H1 (cell line): Measurements from ENCODE around the gene KNDC1. TPM values are rescaled to one million over a fixed set of nuclear protein-coding genes. Genes with fewer than 3 reads are reported as not detected.

ENCODE experiments used
- CTCF ChIA-PET: fragments of 300-600 bp; sonication (Branson Sonifier 250); formaldehyde crosslinking; loops from one replicate; lab custom pipeline; 2021; ENCODE audit not compliant: partially characterized antibody; lab: Charles Lee
- POLR2A ChIA-PET: fragments of 300-600 bp; sonication (Branson Sonifier 250); formaldehyde crosslinking; loops from one replicate; lab custom pipeline; 2021; ENCODE audit warnings: inconsistent platforms; ENCODE audit not compliant: partially characterized antibody; lab: Charles Lee
- DNase-seq, 2 experiments: peaks; one replicate each; pipeline versions ENCODE4 v3.0.0 to v3.0.0-alpha.2; 2010 to 2022; ENCODE audit warnings: low spot score in 2 of 2, low read depth in 1 of 2, mixed read lengths in 1 of 2
- FAIRE-seq: peaks from 2 replicates; lab custom pipeline; 2011; peaks lifted over from hg19 to GRCh38; lab: Jason Lieb, UNC
- H2AFZ ChIP-seq: 2 replicates; pipeline ENCODE4 v1.8.1; 2012; ENCODE audit warnings: low read length, inconsistent platforms
- H2AK5ac ChIP-seq: 2 replicates; pipeline ENCODE4 v1.6.1; 2013; ENCODE audit warnings: low read depth, low read length
- H2BK120ac ChIP-seq: replicated peaks from 2 replicates; pipeline ENCODE3; 2013; ENCODE audit warnings: low read depth, low read length, inconsistent platforms
- H2BK12ac ChIP-seq: 2 replicates; pipeline ENCODE4 v1.6.1; 2013; ENCODE audit warnings: low read depth, low read length
- H2BK15ac ChIP-seq: 2 replicates; pipeline ENCODE4 v1.6.1; 2013; ENCODE audit warnings: low read length
- H2BK20ac ChIP-seq: 2 replicates; pipeline ENCODE4 v1.6.1; 2013; ENCODE audit warnings: low read length
- H2BK5ac ChIP-seq: 2 replicates; pipeline ENCODE4 v1.6.1; 2013; ENCODE audit warnings: low read depth, low read length
- H3K14ac ChIP-seq: 2 replicates; pipeline ENCODE4 v1.6.1; 2013; ENCODE audit warnings: inconsistent platforms; ENCODE audit not compliant: insufficient read length
- H3K18ac ChIP-seq: 2 replicates; pipeline ENCODE4 v1.6.1; 2013; ENCODE audit warnings: low read length; ENCODE audit errors: extremely low read depth
- H3K23ac ChIP-seq: 2 replicates; pipeline ENCODE4 v1.6.1; 2013; ENCODE audit warnings: inconsistent platforms; ENCODE audit not compliant: insufficient read length
- H3K23me2 ChIP-seq: 2 replicates; pipeline ENCODE4 v1.6.1; 2013; ENCODE audit warnings: low read depth, low read length
- H3K27ac ChIP-seq: 2 replicates; pipeline ENCODE4 v1.6.1; 2011; ENCODE audit warnings: low read depth, low read length, inconsistent platforms
- H3K27me3 ChIP-seq, 4 experiments: replicated peaks in 1 of 4; 1 replicate in 1 of 4; 2 replicates in 3 of 4; pipeline versions ENCODE4 v1.6.1 to v1.8.1; 2011 to 2013; ENCODE audit warnings: low read length in 3 of 4, mild to moderate bottlenecking in 3 of 4, inconsistent platforms in 2 of 4, mixed read lengths in 2 of 4, moderate library complexity in 1 of 4; ENCODE audit not compliant: control insufficient read depth in 3 of 4, insufficient read depth in 3 of 4; ENCODE audit errors: extremely low read depth in 1 of 4
- H3K36me3 ChIP-seq, 4 experiments: 2 replicates each; pipeline versions ENCODE4 v1.6.1 to v1.8.1; 2011 to 2013; ENCODE audit warnings: mild to moderate bottlenecking in 4 of 4, low read length in 3 of 4, moderate library complexity in 2 of 4, control low read depth in 1 of 4, inconsistent platforms in 1 of 4; ENCODE audit not compliant: insufficient read depth in 4 of 4, control insufficient read depth in 2 of 4
- H3K4ac ChIP-seq: replicated peaks from 2 replicates; pipeline ENCODE3; 2013; ENCODE audit warnings: low read length, low read depth, mixed read lengths, inconsistent platforms; ENCODE audit not compliant: insufficient read length
- H3K4me1 ChIP-seq, 4 experiments: replicated peaks in 1 of 4; 1 replicate in 1 of 4; 2 replicates in 3 of 4; pipeline versions ENCODE4 v1.6.1 to v1.8.1; 2011 to 2013; ENCODE audit warnings: low read length in 3 of 4, inconsistent platforms in 2 of 4, mixed read lengths in 1 of 4; ENCODE audit not compliant: insufficient read depth in 4 of 4, control insufficient read depth in 3 of 4
- H3K4me2 ChIP-seq, 2 experiments: 2 replicates each; pipeline versions ENCODE4 v1.6.1 to v1.8.1; 2011 to 2013; ENCODE audit warnings: low read depth in 2 of 2, low read length in 2 of 2, control low read depth in 1 of 2, inconsistent platforms in 1 of 2, mild to moderate bottlenecking in 1 of 2; ENCODE audit not compliant: insufficient read depth in 1 of 2
- H3K4me3 ChIP-seq, 4 experiments: fragments of 200-600, 300-600 bp in 1 of 4; sonication (generic), shearing (Covaris generic), sonication (Bioruptor Twin) in 1 of 4; 2 replicates each; pipeline versions ENCODE4 v1.5.1 to v1.8.1; 2011 to 2016; ENCODE audit warnings: low read length in 4 of 4, low read depth in 3 of 4, control low read depth in 2 of 4, inconsistent platforms in 2 of 4, mild to moderate bottlenecking in 2 of 4, mixed read lengths in 1 of 4, moderate library complexity in 1 of 4; ENCODE audit not compliant: insufficient read depth in 2 of 4; ENCODE audit errors: extremely low read depth in 1 of 4
- H3K56ac ChIP-seq: replicated peaks from 2 replicates; pipeline ENCODE3; 2013; ENCODE audit warnings: low read depth, mild to moderate bottlenecking, mixed read lengths, low read length, inconsistent platforms; ENCODE audit not compliant: insufficient read length
- H3K79me1 ChIP-seq: 2 replicates; pipeline ENCODE4 v1.6.1; 2013; ENCODE audit warnings: low read depth, low read length, control low read depth
- H3K79me2 ChIP-seq, 2 experiments: 2 replicates each; pipeline versions ENCODE4 v1.6.1 to v1.8.1; 2012 to 2013; ENCODE audit warnings: low read length in 2 of 2, mild to moderate bottlenecking in 2 of 2, inconsistent platforms in 1 of 2; ENCODE audit not compliant: insufficient read depth in 2 of 2, control insufficient read depth in 1 of 2
- H3K9ac ChIP-seq, 4 experiments: replicated peaks in 1 of 4; 1 replicate in 1 of 4; 2 replicates in 3 of 4; pipeline versions ENCODE4 v1.6.1 to v1.8.1; 2011 to 2013; ENCODE audit warnings: low read depth in 3 of 4, low read length in 3 of 4, control low read depth in 2 of 4, mild to moderate bottlenecking in 2 of 4, moderate library complexity in 2 of 4, inconsistent platforms in 1 of 4; ENCODE audit errors: extremely low read depth in 1 of 4
- H3K9me3 ChIP-seq, 2 experiments: 2 replicates each; pipeline versions ENCODE4 v1.6.1 to v1.8.1; 2012 to 2013; ENCODE audit warnings: mild to moderate bottlenecking in 2 of 2, moderate library complexity in 2 of 2, control low read depth in 1 of 2, inconsistent platforms in 1 of 2, low read depth in 1 of 2, low read length in 1 of 2, mixed read lengths in 1 of 2; ENCODE audit not compliant: insufficient read depth in 2 of 2
- H4K20me1 ChIP-seq, 2 experiments: replicated peaks in 1 of 2; 2 replicates each; pipeline versions ENCODE3 to v1.8.1; 2011 to 2013; ENCODE audit warnings: inconsistent platforms in 2 of 2, low read length in 2 of 2, mild to moderate bottlenecking in 1 of 2; ENCODE audit not compliant: insufficient read depth in 2 of 2, control insufficient read depth in 1 of 2
- H4K5ac ChIP-seq: 2 replicates; pipeline ENCODE4 v1.6.1; 2013; ENCODE audit warnings: low read length, low read depth, mixed read lengths, inconsistent platforms; ENCODE audit not compliant: insufficient read length
- H4K8ac ChIP-seq: 2 replicates; pipeline ENCODE4 v1.8.0; 2013; ENCODE audit warnings: mild to moderate bottlenecking, moderate library complexity, low read length, inconsistent platforms; ENCODE audit not compliant: insufficient read depth; ENCODE audit errors: extremely low read depth
- H4K91ac ChIP-seq: replicated peaks from 2 replicates; pipeline ENCODE3; 2013; ENCODE audit warnings: low read length, mixed read lengths, inconsistent platforms; ENCODE audit not compliant: insufficient read length
- PHF8 ChIP-seq: fragments of 200-600 bp; sonication (generic); conservative IDR thresholded peaks from 2 replicates; pipeline ENCODE4 v1.7.1; 2012; ENCODE audit warnings: low read depth, mild to moderate bottlenecking, inconsistent platforms, low read length, moderate library complexity
- SIX5 ChIP-seq: IDR thresholded peaks from 2 replicates; pipeline ENCODE4 v1.6.1; 2011; ENCODE audit warnings: mild to moderate bottlenecking, low read depth, low read length
- WGBS, 2 experiments: shearing (Covaris generic) in 1 of 2; methylation state at CpG; one replicate each; pipeline versions ENCODE4 v1.1.6 to v1.1.7; 2013 to 2015; ENCODE audit warnings: low lambda C conversion rate in 2 of 2, mixed read lengths in 2 of 2, inconsistent platforms in 1 of 2, low coverage in 1 of 2, missing lambda C conversion rate in 1 of 2; ENCODE audit not compliant: insufficient replicate concordance in 2 of 2, insufficient coverage in 1 of 2, insufficient read length in 1 of 2; ENCODE audit errors: extremely low coverage in 1 of 2, missing lambda C conversion rate in 1 of 2; 5-methylcytosine and 5-hydroxymethylcytosine counted together
- polyA plus RNA-seq, 7 experiments: library from polyadenylated mRNA; depleted of rRNA in 3 of 7; stranded (reverse) in 5 of 7; unstranded in 2 of 7; fragments of >200 nt in 5 of 7; fragments of 200-250 nt in 2 of 7; gene quantifications; 1 replicate in 5 of 7; 2 replicates in 1 of 7; 4 replicates in 1 of 7; pipeline versions ENCODE4 v1.2.1 to v1.2.3, GENCODE V29; 2011 to 2013; ENCODE audit warnings: missing spikeins in 2 of 7, mixed read lengths in 2 of 7
- total RNA-seq: library from RNA; stranded (reverse); fragmentation: NEBNext Ultra II Directional; extraction: Animal tissue kit (Norgen Biotek cat#: 25700); gene quantifications from 2 replicates; pipeline ENCODE4 v1.2.1, GENCODE V29; 2021

Gene KNDC1
- total and polyA plus RNA-seq, 2 of the 8 experiments (the other 6 are each of a cell fraction or from before 2014, with no cell fraction given): 7.5 to 16.7 TPM

GRCh38 chr10:133261726-133262325 is 101.8 kb downstream of the KNDC1 start:
- H3K9me3 ChIP-seq: no peaks in the 10 kb centered on the region
- H3K27ac ChIP-seq: no peak overlapping the region
- H4K5ac ChIP-seq: peak overlapping the region; percentile 75
- H2AFZ ChIP-seq: no peak overlapping the region
- no peak overlapping the region for H3K56ac ChIP-seq
- H3K4me1 ChIP-seq: peaks cover 0 to 20% (median 11%) of the 10 kb centered on the region in 4 experiments; a peak in 5 of 7 replicates
- peaks cover 7% of the 10 kb centered on the region; the same call in 1 of the 2 replicates for H3K23me2 ChIP-seq
- H4K8ac ChIP-seq: 0 out of 2 replicates have a peak overlapping the region, but pooled peaks have one; percentile 79
- H3K9ac ChIP-seq: peak overlapping the region in 1 of 4 experiments; percentile 83; a peak in 2 of 7 replicates
- H3K4me2 ChIP-seq: peak overlapping the region; percentile 72 to 94
- H3K14ac ChIP-seq: no peak overlapping the region
- H4K20me1 ChIP-seq: no peaks in the 10 kb centered on the region
- H2BK120ac ChIP-seq: no peak overlapping the region
- H4K91ac ChIP-seq: no peak overlapping the region
- H3K79me1 ChIP-seq: no peaks in the 10 kb centered on the region
- peaks cover 0 to 15% (median 8%) of the 10 kb centered on the region in 4 experiments; a peak in 6 of 7 replicates for H3K27me3 ChIP-seq
- peak overlapping the region; percentile 78 for H3K18ac ChIP-seq
- H2BK12ac ChIP-seq: no peak overlapping the region
- no peaks in the 10 kb centered on the region for H3K36me3 ChIP-seq
- DNase-seq (peak in 1 of 2 experiments; percentile 78), FAIRE-seq (no peak)
- H2BK15ac ChIP-seq: no peak overlapping the region
- no peak overlapping the region for H3K4ac ChIP-seq
- H3K79me2 ChIP-seq: no peaks in the 10 kb centered on the region
- TF ChIP-seq PHF8 (peak; percentile 63; the same call in 1 of the 2 replicates), SIX5 (no peak)
- peak overlapping the region; percentile 39 to 89 (median 58) for H3K4me3 ChIP-seq
- ChIA-PET CTCF (interaction anchor here (0.6 to 2.4 kb wide), 4 partner anchors 16 to 46 kb away, joined by 3 to 8 read pairs (median 4); no protein-coding TSS in a partner anchor), POLR2A (interaction anchor here (1.8 kb wide), 1 partner anchor 16 kb away, joined by 7 read pairs; the partner anchor contains the start of gene ADAM8)
- H2BK5ac ChIP-seq: no peak overlapping the region
- no peak overlapping the region for H2BK20ac ChIP-seq
- no peak overlapping the region for H2AK5ac ChIP-seq
- H3K23ac ChIP-seq: no peak overlapping the region
- WGBS, 2 experiments: 1% methylated on average over 27 of the region's 79 CpGs; no CpG with 5 or more reads in 1 of the 2 experiments
